OCI-LY1 (cell line): Measurements from ENCODE around the gene HMCN2.

Experiments used
- H2AFZ ChIP-seq: fragments of 200-600 bp; sonication (generic), shearing (Covaris generic); 2 replicates; pipeline ENCODE4 v1.6.0; 2014; ENCODE audit warnings: antibody characterized with exemption, mild to moderate bottlenecking, low read length
- H3F3A ChIP-seq: fragments of 200-600 bp; sonication (generic), shearing (Covaris generic); 2 replicates; pipeline ENCODE4 v1.6.0; 2014; ENCODE audit warnings: mild to moderate bottlenecking, antibody characterized with exemption, low read length, moderate library complexity; ENCODE audit not compliant: insufficient read depth
- H3K27ac ChIP-seq: fragments of 200-600 bp; sonication (generic); 2 replicates; pipeline ENCODE4 v1.5.1; 2014; ENCODE audit warnings: low read length, mixed run types, mild to moderate bottlenecking, low read depth; ENCODE audit not compliant: poor library complexity, severe bottlenecking
- H3K27me3 ChIP-seq: fragments of 200-600 bp; sonication (generic); 2 replicates; pipeline ENCODE4 v1.6.0; 2014; ENCODE audit warnings: antibody characterized with exemption, mild to moderate bottlenecking, low read length, moderate library complexity; ENCODE audit not compliant: insufficient read depth
- H3K36me3 ChIP-seq: fragments of 200-600 bp; sonication (generic); 2 replicates; pipeline ENCODE4 v1.6.1; 2014; ENCODE audit warnings: mild to moderate bottlenecking, antibody characterized with exemption, low read length, moderate library complexity, mixed read lengths; ENCODE audit not compliant: insufficient read depth
- H3K4me1 ChIP-seq: fragments of 200-600 bp; sonication (generic); 2 replicates; pipeline ENCODE4 v1.5.1; 2014; ENCODE audit warnings: mild to moderate bottlenecking, low read length, moderate library complexity; ENCODE audit not compliant: insufficient read depth, severe bottlenecking
- H3K4me2 ChIP-seq: fragments of 200-600 bp; sonication (generic), shearing (Covaris generic); 2 replicates; pipeline ENCODE4 v1.6.1; 2014; ENCODE audit warnings: low read length
- H3K4me3 ChIP-seq: fragments of 200-600 bp; sonication (generic); 2 replicates; pipeline ENCODE4 v1.5.1; 2014; ENCODE audit warnings: low read length, low read depth, mild to moderate bottlenecking, mixed read lengths; ENCODE audit not compliant: poor library complexity, severe bottlenecking
- H3K79me2 ChIP-seq: fragments of 200-600 bp; shearing (Covaris generic); 2 replicates; pipeline ENCODE4 v1.6.1; 2016; ENCODE audit warnings: mixed run types, low read length, mixed read lengths; ENCODE audit not compliant: insufficient read depth
- H3K9ac ChIP-seq: fragments of 200-600 bp; sonication (generic), shearing (Covaris generic); 2 replicates; pipeline ENCODE4 v1.6.1; 2014; ENCODE audit warnings: mild to moderate bottlenecking, low read length, mixed read lengths
- H3K9me2 ChIP-seq: fragments of 200-600 bp; sonication (generic), shearing (Covaris generic); 2 replicates; pipeline ENCODE4 v1.6.1; 2014; ENCODE audit warnings: low read depth, mild to moderate bottlenecking, low read length, mixed read lengths
- H3K9me3 ChIP-seq: fragments of 200-600 bp; shearing (Covaris generic); 2 replicates; pipeline ENCODE4 v1.6.1; 2014; ENCODE audit warnings: low read length, mixed read lengths
- H4K20me1 ChIP-seq: fragments of 200-600 bp; sonication (generic), shearing (Covaris generic); 2 replicates; pipeline ENCODE4 v1.6.0; 2016; ENCODE audit warnings: mild to moderate bottlenecking, low read length; ENCODE audit not compliant: insufficient read depth
- EZH2 ChIP-seq: fragments of 200-600 bp; sonication (generic), shearing (Covaris generic); IDR thresholded peaks from 2 replicates; pipeline ENCODE4 v1.8.0; 2017; ENCODE audit warnings: borderline replicate concordance, mixed run types, mild to moderate bottlenecking, antibody characterized with exemption, low read length, moderate library complexity, mixed read lengths
- TF ChIP-seq, protein P1 (sequence below): fragments of 200-600 bp; sonication (generic), shearing (Covaris generic); IDR thresholded peaks from 2 replicates; pipeline ENCODE4 v1.5.1; 2017; ENCODE audit warnings: mild to moderate bottlenecking, antibody characterized with exemption, low read length, moderate library complexity, mixed read lengths

Gene HMCN2

DNA sequence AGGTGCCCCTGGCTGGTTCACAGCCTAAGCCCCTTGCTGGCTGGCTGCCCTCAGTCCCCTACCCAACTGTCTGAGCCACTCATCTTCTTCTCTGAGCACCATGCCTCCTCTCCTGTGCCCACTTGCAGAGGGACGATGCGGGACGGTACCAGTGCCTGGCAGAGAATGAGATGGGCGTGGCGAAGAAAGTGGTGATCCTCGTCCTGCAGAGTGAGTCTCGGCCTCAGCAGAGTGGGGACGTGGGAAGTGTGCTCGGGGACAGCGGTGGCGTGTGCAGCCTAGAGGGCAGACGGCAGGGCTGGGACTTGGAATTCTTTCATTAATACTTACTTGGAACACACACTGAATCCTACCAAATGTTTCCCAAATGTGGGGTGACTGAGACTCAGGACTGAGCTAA, 144.9 kb downstream of the HMCN2 start:
- no peaks in the 10 kb centered on the region for H3K9me2 ChIP-seq
- H3K9ac ChIP-seq: no peak overlapping the region
- H2AFZ ChIP-seq: no peak overlapping the region
- no peak overlapping the region for H3K4me3 ChIP-seq
- H3K79me2 ChIP-seq: no peaks in the 10 kb centered on the region
- no peaks in the 10 kb centered on the region; the same call in 1 of the 2 replicates for H3K27me3 ChIP-seq
- no peak overlapping the region for H3K4me2 ChIP-seq
- no peaks in the 10 kb centered on the region for H3F3A ChIP-seq
- H3K4me1 ChIP-seq: no peaks in the 10 kb centered on the region
- H3K27ac ChIP-seq: no peak overlapping the region
- H4K20me1 ChIP-seq: no peaks in the 10 kb centered on the region
- H3K9me3 ChIP-seq: no peaks in the 10 kb centered on the region
- TF ChIP-seq EZH2: no peak
- TF ChIP-seq, protein P1, sequence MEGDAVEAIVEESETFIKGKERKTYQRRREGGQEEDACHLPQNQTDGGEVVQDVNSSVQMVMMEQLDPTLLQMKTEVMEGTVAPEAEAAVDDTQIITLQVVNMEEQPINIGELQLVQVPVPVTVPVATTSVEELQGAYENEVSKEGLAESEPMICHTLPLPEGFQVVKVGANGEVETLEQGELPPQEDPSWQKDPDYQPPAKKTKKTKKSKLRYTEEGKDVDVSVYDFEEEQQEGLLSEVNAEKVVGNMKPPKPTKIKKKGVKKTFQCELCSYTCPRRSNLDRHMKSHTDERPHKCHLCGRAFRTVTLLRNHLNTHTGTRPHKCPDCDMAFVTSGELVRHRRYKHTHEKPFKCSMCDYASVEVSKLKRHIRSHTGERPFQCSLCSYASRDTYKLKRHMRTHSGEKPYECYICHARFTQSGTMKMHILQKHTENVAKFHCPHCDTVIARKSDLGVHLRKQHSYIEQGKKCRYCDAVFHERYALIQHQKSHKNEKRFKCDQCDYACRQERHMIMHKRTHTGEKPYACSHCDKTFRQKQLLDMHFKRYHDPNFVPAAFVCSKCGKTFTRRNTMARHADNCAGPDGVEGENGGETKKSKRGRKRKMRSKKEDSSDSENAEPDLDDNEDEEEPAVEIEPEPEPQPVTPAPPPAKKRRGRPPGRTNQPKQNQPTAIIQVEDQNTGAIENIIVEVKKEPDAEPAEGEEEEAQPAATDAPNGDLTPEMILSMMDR: no peak
- H3K36me3 ChIP-seq: no peaks in the 10 kb centered on the region

DNA sequence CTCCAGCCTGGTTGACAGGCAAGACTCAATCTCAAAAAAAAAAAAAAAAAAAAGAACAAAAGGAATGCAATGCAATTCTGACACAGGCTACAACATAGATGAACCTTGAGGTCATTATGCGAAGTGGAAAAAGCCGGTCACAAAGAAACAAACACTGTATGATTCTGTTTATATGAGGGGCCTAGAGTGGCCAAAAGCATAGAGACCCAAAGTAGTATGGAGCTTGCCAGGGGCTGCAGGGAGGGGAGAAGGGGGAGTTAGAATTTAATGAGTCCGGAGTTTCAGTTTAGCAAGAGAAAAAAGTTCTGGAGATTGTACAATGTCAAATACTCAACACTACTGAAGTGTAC, 146.0 kb downstream of the HMCN2 start:
- no peaks in the 10 kb centered on the region for H3K79me2 ChIP-seq
- H3K4me2 ChIP-seq: no peak overlapping the region
- H3K9me2 ChIP-seq: no peaks in the 10 kb centered on the region
- no peaks in the 10 kb centered on the region for H3K4me1 ChIP-seq
- H4K20me1 ChIP-seq: no peaks in the 10 kb centered on the region
- H2AFZ ChIP-seq: no peak overlapping the region
- H3K36me3 ChIP-seq: no peaks in the 10 kb centered on the region
- no peak overlapping the region for H3K4me3 ChIP-seq
- no peaks in the 10 kb centered on the region for H3K27me3 ChIP-seq
- no peak for TF ChIP-seq EZH2
- TF ChIP-seq, protein P1: no peak
- no peaks in the 10 kb centered on the region for H3K9me3 ChIP-seq
- H3F3A ChIP-seq: no peaks in the 10 kb centered on the region
- H3K9ac ChIP-seq: no peak overlapping the region
- H3K27ac ChIP-seq: no peak overlapping the region

DNA sequence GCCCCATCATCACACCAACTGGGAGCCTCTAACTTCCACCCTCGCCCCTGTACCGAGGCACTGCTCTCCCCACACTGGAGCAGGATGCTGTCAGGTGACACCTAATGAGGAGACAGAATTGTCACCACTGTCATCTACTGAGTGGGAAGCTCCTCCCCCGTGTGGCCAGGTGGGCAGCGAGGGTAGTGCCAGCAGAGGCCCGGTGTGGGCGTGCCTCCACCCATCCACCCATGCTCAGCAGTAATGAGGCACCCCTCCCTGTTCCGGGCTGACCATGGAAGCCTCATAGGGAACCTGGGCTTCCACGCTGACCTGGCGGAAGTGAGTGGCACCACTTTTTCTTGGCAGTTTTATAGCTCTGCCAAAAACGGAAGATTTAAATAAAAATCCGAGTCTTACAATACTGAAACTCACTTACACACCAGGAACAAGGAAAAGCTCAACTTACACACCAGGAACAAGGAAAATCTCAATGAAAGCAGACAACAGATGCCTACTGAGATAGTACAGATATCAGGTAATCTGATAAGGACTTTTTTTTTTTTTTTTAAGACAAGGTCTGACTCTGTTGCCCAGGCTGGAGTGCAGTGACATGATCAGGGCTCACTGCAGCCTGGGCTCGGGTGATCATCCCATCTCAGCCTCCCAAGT, 148.6 kb downstream of the HMCN2 start:
- Histone ChIP-seq H3K4me3 (no peak overlapping the region), H3K79me2 (no peaks in the 10 kb centered on the region), H3K4me1 (no peaks in the 10 kb centered on the region), H3K27ac (no peak overlapping the region), H4K20me1 (no peaks in the 10 kb centered on the region), H3K4me2 (no peak overlapping the region), H3K9me2 (no peaks in the 10 kb centered on the region), H3F3A (no peaks in the 10 kb centered on the region), H3K36me3 (no peaks in the 10 kb centered on the region), H3K27me3 (no peaks in the 10 kb centered on the region), H2AFZ (no peak overlapping the region), H3K9me3 (no peaks in the 10 kb centered on the region), H3K9ac (no peak overlapping the region)
- TF ChIP-seq, protein P1: no peak
- TF ChIP-seq EZH2: no peak
